Peyer's patch (tissue), 4 donors: Measurements from ENCODE around the gene PTPN4. TPM values are rescaled to one million over a fixed set of nuclear protein-coding genes. Genes with fewer than 3 reads are reported as not detected.

Experiments used
- DNase-seq, 3 donors: peaks; one replicate each; pipeline ENCODE4 v3.0.0-alpha.2; 2017 to 2019
- H3K27ac ChIP-seq, 4 donors: fragments of 200-600 bp; sonication (generic); one replicate each; pipeline ENCODE4 v1.5.1; 2016 to 2019
- H3K27me3 ChIP-seq, 2 donors: fragments of 200-600 bp; sonication (generic); one replicate each; pipeline ENCODE4 v1.5.1; 2019
- H3K36me3 ChIP-seq, 3 donors: fragments of 200-600 bp; sonication (generic); one replicate each; pipeline ENCODE4 v1.5.1; 2016 to 2019
- H3K4me1 ChIP-seq, 4 donors: fragments of 200-600 bp; sonication (generic); one replicate each; pipeline ENCODE4 v1.5.1; 2016 to 2019
- H3K4me3 ChIP-seq, 4 donors: fragments of 200-600 bp; sonication (generic); 1 replicate in 3 of 4; 2 replicates in 1 of 4; pipeline ENCODE4 v1.5.1; 2016 to 2019; ENCODE audit warnings: mild to moderate bottlenecking in 1 of 4
- H3K9me3 ChIP-seq, 4 donors: fragments of 200-600 bp; sonication (generic); one replicate each; pipeline ENCODE4 v1.5.1; 2016 to 2019; ENCODE audit warnings: mild to moderate bottlenecking in 1 of 4
- CTCF ChIP-seq, 6 experiments: fragments of 450-650 bp in 4 of 6; fragments of 200-600 bp in 2 of 6; sonication (generic) in 1 of 6; IDR thresholded peaks; one replicate each; pipeline ENCODE4 v1.5.1; 2017 to 2019; ENCODE audit warnings: antibody characterized with exemption in 6 of 6, mild to moderate bottlenecking in 3 of 6, moderate library complexity in 1 of 6
- POLR2A ChIP-seq, 2 donors: fragments of 450-650 bp; IDR thresholded peaks; one replicate each; pipeline ENCODE4 v1.5.1; 2017; ENCODE audit warnings: antibody characterized with exemption in 2 of 2, mild to moderate bottlenecking in 2 of 2, moderate library complexity in 2 of 2
- total RNA-seq, 4 donors: library from RNA; depleted of rRNA; stranded (reverse); fragments of >200 nt; gene quantifications; one replicate each; pipeline ENCODE4 v1.1.0, GENCODE V29; 2016

Gene PTPN4
- total RNA-seq, 4 donors from 2014 or later: 33.1 to 86.6 (median 43.5) TPM

- peak in 1 of 3 donors; percentile 53 for DNase-seq
- H3K27ac ChIP-seq: no peak overlapping the region
Measured at GRCh38 chr2:119756837-119757236, 2.9 kb upstream of the PTPN4 start.

GRCh38 chr2:119758881-119759450 is 756 bp upstream of the PTPN4 start:
- H3K4me1 ChIP-seq: peaks cover 0 to 4% (median 2%) of the 10 kb centered on the region in 4 donors
- TF ChIP-seq POLR2A (IDR thresholded peaks at IDR 0.05): no peak
- no peak for TF ChIP-seq CTCF (IDR thresholded peaks at IDR 0.05)

More at GRCh38 chr2:119756837-119757236, 2.9 kb upstream of the PTPN4 start:
- H3K9me3 ChIP-seq: no peaks in the 10 kb centered on the region
- H3K4me1 ChIP-seq: peaks cover 0 to 4% (median 0%) of the 10 kb centered on the region in 4 donors
- no peaks in the 10 kb centered on the region for H3K36me3 ChIP-seq
- no peak overlapping the region for H3K4me3 ChIP-seq
- no peak for TF ChIP-seq CTCF (IDR thresholded peaks at IDR 0.05)
- TF ChIP-seq POLR2A (IDR thresholded peaks at IDR 0.05): no peak
- H3K27me3 ChIP-seq: no peaks in the 10 kb centered on the region

GRCh38 chr2:119760237-119760955 is 674 bp downstream of the PTPN4 start:
- Histone ChIP-seq H3K27me3 (no peaks in the 10 kb centered on the region), H3K4me3 (peak overlapping the region; percentile 70 to 87 (median 82)), H3K27ac (peak overlapping the region; percentile 86 to 96 (median 92)), H3K36me3 (no peaks in the 10 kb centered on the region), H3K4me1 (peaks cover 0 to 4% (median 2%) of the 10 kb centered on the region in 4 donors), H3K9me3 (no peaks in the 10 kb centered on the region)
- no peak for TF ChIP-seq CTCF (IDR thresholded peaks at IDR 0.05)
- no peak for TF ChIP-seq POLR2A (IDR thresholded peaks at IDR 0.05)
- peak in 1 of 3 donors; percentile 75 for DNase-seq

More at GRCh38 chr2:119758881-119759450, 756 bp upstream of the PTPN4 start:
- H3K27me3 ChIP-seq: no peaks in the 10 kb centered on the region
- H3K9me3 ChIP-seq: no peaks in the 10 kb centered on the region
- H3K27ac ChIP-seq: peak overlapping the region; percentile 86 to 96 (median 92)
- H3K36me3 ChIP-seq: no peaks in the 10 kb centered on the region
- H3K4me3 ChIP-seq: peak overlapping the region; percentile 70 to 87 (median 82)
- no peak for DNase-seq

GRCh38 chr2:119760956-119761275 is 1.2 kb downstream of the PTPN4 start:
- Histone ChIP-seq H3K27ac (no peak overlapping the region), H3K27me3 (no peaks in the 10 kb centered on the region), H3K9me3 (no peaks in the 10 kb centered on the region), H3K36me3 (no peaks in the 10 kb centered on the region), H3K4me3 (peak overlapping the region in 3 of 4 donors; percentile 70 to 87 (median 84)), H3K4me1 (peaks cover 0 to 4% (median 2%) of the 10 kb centered on the region in 4 donors)
- TF ChIP-seq CTCF (IDR thresholded peaks at IDR 0.05): no peak
- no peak for TF ChIP-seq POLR2A (IDR thresholded peaks at IDR 0.05)
- no peak for DNase-seq

GRCh38 chr2:119764832-119765231 is 5.1 kb downstream of the PTPN4 start:
- Histone ChIP-seq H3K27ac (no peak overlapping the region), H3K36me3 (no peaks in the 10 kb centered on the region), H3K27me3 (no peaks in the 10 kb centered on the region), H3K9me3 (no peaks in the 10 kb centered on the region), H3K4me1 (peaks cover 0 to 4% (median 2%) of the 10 kb centered on the region in 4 donors), H3K4me3 (no peak overlapping the region)
- no peak for DNase-seq
- no peak for TF ChIP-seq POLR2A (IDR thresholded peaks at IDR 0.05)
- TF ChIP-seq CTCF (IDR thresholded peaks at IDR 0.05): no peak
